HEK293T (cell line): ENCODE data around the gene CAPS.

Experiments used
- CTCF ChIA-PET: fragments of 350-600 bp; formaldehyde crosslinking; extraction: SDS; loops from one replicate; lab custom pipeline; 2021; ENCODE audit warnings: antibody characterized with exemption, inconsistent platforms; lab: Yijun Ruan, JAX
- POLR2A ChIA-PET: fragments of 350-600 bp; formaldehyde crosslinking; extraction: SDS; loops from one replicate; lab custom pipeline; 2020; ENCODE audit warnings: antibody characterized with exemption, inconsistent platforms; lab: Yijun Ruan, JAX
- DNase-seq: peaks from one replicate; pipeline ENCODE4 v3.0.0; 2012; ENCODE audit warnings: mixed read lengths; ENCODE audit errors: extremely low spot score
- ARNT ChIP-seq: fragments of 450-650 bp; IDR thresholded peaks from 2 replicates; pipeline ENCODE4 v1.6.1; 2017; ENCODE audit warnings: mild to moderate bottlenecking
- BHLHE40 ChIP-seq: fragments of 450-650 bp; IDR thresholded peaks from 2 replicates; pipeline ENCODE4 v1.6.1; 2016; ENCODE audit warnings: mild to moderate bottlenecking, moderate library complexity, borderline replicate concordance
- CTBP1 ChIP-seq: fragments of 450-650 bp; IDR thresholded peaks from 2 replicates; pipeline ENCODE4 v1.6.1; 2016; ENCODE audit warnings: borderline replicate concordance
- ELF4 ChIP-seq: fragments of 450-650 bp; IDR thresholded peaks from 2 replicates; pipeline ENCODE4 v1.6.1; 2017; ENCODE audit warnings: antibody characterized with exemption
- FOXA1 ChIP-seq: fragments of 450-650 bp; IDR thresholded peaks from 2 replicates; pipeline ENCODE4 v1.6.1; 2016; ENCODE audit warnings: mild to moderate bottlenecking
- FOXK2 ChIP-seq: fragments of 450-650 bp; IDR thresholded peaks from 2 replicates; pipeline ENCODE4 v1.6.1; 2016; ENCODE audit warnings: mild to moderate bottlenecking
- FOXM1 ChIP-seq: fragments of 450-650 bp; IDR thresholded peaks from 2 replicates; pipeline ENCODE4 v1.6.1; 2017; ENCODE audit warnings: mild to moderate bottlenecking, borderline replicate concordance
- HDGF ChIP-seq: fragments of 450-650 bp; IDR thresholded peaks from 2 replicates; pipeline ENCODE4 v1.6.1; 2017; ENCODE audit warnings: antibody characterized with exemption, borderline replicate concordance
- L3MBTL2 ChIP-seq: fragments of 450-650 bp; conservative IDR thresholded peaks from 2 replicates; pipeline ENCODE4 v1.6.1; 2016; ENCODE audit warnings: mild to moderate bottlenecking
- LEF1 ChIP-seq: fragments of 450-650 bp; IDR thresholded peaks from 2 replicates; pipeline ENCODE4 v1.6.1; 2017; ENCODE audit warnings: mild to moderate bottlenecking, borderline replicate concordance
- NFRKB ChIP-seq: fragments of 450-650 bp; IDR thresholded peaks from 2 replicates; pipeline ENCODE4 v1.6.1; 2016; ENCODE audit warnings: mild to moderate bottlenecking, moderate library complexity
- SP1 ChIP-seq: fragments of 450-650 bp; IDR thresholded peaks from 2 replicates; pipeline ENCODE4 v1.6.1; 2017
- SUZ12 ChIP-seq: fragments of 450-650 bp; IDR thresholded peaks from 2 replicates; pipeline ENCODE4 v1.6.1; 2016; ENCODE audit warnings: mild to moderate bottlenecking
- TARDBP ChIP-seq: fragments of 450-650 bp; IDR thresholded peaks from 2 replicates; pipeline ENCODE4 v1.6.1; 2016
- ZNF384 ChIP-seq: fragments of 450-650 bp; IDR thresholded peaks from 2 replicates; pipeline ENCODE4 v1.6.1; 2016
- TF ChIP-seq, protein P1 (sequence below): fragments of 450-650 bp; IDR thresholded peaks from 2 replicates; pipeline ENCODE4 v1.6.1; 2016

Gene CAPS

DNA sequence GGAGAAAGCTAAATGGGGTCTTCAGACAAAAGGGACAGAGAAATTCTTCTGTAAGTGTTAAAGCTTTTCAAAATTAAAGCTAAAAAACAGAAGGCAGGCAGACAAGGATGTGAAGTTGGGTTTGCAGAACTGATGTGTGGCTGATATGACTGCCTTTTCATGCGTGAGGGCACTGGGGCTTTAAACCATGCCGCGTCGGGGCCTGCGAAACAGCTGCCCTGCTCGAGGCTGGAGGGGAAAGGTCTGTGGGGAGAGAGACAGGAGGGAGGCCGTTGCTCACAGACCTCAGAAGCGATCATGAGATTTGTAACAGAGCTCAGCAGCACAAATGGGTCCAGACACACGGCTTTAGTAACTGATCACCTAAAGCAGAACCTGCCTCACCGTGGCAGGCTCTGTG is 23.5 kb downstream of the CAPS start:
- POLR2A ChIA-PET = interaction anchor here (1.2 kb wide), 1 partner anchor 11 kb away, joined by 3 read pairs; no protein-coding TSS in a partner anchor
- DNase-seq = no peak
- CTCF ChIA-PET = interaction anchor here (0.7 to 1.3 kb wide), 2 partner anchors 11 to 76 kb away, joined by 3 to 4 read pairs; no protein-coding TSS in a partner anchor

DNA sequence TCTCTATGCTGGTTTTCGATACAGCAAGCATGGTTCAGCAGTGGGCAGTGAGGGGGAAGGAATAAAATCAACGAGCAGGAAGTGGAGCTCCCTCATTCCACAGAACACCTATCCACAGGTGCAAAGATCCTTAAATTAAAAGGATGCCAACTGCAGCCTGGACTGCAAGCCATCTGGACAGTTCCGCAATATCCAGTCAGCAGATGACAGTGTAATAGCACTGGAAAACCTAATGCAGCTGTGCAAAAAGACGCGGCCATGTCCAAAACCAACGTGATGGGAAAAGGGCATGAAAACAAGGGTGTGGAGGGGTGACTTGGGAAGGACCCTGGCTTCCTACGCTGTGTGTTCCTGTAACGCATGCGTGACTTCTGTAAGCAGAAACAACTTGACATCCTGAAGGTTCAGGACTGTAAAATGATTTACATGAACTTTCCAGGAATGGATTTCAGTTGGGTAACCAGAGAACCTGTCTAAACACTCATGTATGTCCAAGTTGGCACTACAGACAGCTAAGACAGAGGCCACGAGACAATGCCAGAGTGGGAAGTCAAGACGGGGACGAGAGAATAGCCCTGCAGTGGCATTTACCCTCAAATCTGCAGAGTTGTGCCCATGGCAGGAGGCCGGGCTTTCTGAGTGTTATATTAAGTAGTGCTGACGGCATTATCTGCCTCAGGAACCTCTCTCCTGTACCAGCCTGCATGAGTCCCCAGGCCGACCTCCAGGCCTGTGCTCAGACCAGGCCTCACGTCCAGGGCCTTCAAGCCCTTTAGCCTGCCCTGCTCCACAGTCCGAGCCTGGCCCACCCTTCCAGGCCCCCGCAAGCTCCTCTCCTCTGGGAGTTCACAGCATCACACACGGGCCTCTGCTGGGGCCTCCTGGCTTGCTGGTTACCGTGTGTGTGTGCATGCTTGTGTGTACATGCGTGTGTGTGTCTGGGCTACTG is 26.5 kb downstream of the CAPS start:
- ChIA-PET CTCF (no interaction called here), POLR2A (no interaction called here)
- TF ChIP-seq ZNF384 (no peak), ELF4 (no peak), LEF1 (no peak), SUZ12 (no peak), CTBP1 (no peak), BHLHE40 (no peak), FOXK2 (no peak), L3MBTL2 (no peak), FOXA1 (no peak), HDGF (no peak), FOXM1 (no peak), SP1 (no peak), NFRKB (no peak), TARDBP (no peak), ARNT (no peak)
- TF ChIP-seq, protein P1, sequence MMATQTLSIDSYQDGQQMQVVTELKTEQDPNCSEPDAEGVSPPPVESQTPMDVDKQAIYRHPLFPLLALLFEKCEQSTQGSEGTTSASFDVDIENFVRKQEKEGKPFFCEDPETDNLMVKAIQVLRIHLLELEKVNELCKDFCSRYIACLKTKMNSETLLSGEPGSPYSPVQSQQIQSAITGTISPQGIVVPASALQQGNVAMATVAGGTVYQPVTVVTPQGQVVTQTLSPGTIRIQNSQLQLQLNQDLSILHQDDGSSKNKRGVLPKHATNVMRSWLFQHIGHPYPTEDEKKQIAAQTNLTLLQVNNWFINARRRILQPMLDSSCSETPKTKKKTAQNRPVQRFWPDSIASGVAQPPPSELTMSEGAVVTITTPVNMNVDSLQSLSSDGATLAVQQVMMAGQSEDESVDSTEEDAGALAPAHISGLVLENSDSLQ = no peak
- DNase-seq = no peak

More for the DNA sequence above, 23.5 kb downstream of the CAPS start:
- TF ChIP-seq HDGF = no peak
- no peak for TF ChIP-seq FOXA1
- TF ChIP-seq, protein P1 = no peak
- no peak for TF ChIP-seq CTBP1
- no peak for TF ChIP-seq NFRKB
- no peak for TF ChIP-seq LEF1
- TF ChIP-seq ZNF384 = no peak
- no peak for TF ChIP-seq ELF4
- no peak for TF ChIP-seq TARDBP
- TF ChIP-seq BHLHE40 = no peak
- TF ChIP-seq SUZ12 = no peak
- no peak for TF ChIP-seq FOXK2
- no peak for TF ChIP-seq FOXM1
- no peak for TF ChIP-seq L3MBTL2
- no peak for TF ChIP-seq SP1
- TF ChIP-seq ARNT = no peak

DNA sequence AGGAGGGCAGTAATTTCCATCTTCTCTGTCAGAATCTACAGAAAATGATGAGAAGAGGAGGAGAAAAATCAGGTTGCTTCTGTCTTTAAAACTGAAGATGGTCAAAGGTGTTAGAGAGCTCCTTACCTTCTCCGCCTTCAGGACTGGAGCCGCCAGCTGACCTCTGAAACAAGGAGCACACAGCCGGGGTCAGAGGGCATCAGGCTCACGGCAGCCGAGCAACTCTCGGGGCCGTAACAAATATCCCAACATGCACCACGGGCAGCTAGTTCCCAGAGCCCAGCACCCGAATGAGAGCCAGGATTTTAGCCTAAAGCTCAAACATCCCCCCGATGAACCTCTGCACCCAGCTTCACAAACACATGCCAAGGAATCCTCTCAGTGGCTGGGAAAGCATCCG is 27.6 kb downstream of the CAPS start:
- TF ChIP-seq, protein P1 = no peak
- TF ChIP-seq ZNF384 (no peak), ELF4 (no peak), SP1 (no peak), FOXM1 (no peak), L3MBTL2 (no peak), FOXA1 (no peak), HDGF (no peak), BHLHE40 (no peak), NFRKB (no peak), CTBP1 (no peak), TARDBP (no peak), SUZ12 (no peak), FOXK2 (no peak), ARNT (no peak), LEF1 (no peak)
- POLR2A ChIA-PET = no interaction called here
- DNase-seq = no peak
- CTCF ChIA-PET = no interaction called here

DNA sequence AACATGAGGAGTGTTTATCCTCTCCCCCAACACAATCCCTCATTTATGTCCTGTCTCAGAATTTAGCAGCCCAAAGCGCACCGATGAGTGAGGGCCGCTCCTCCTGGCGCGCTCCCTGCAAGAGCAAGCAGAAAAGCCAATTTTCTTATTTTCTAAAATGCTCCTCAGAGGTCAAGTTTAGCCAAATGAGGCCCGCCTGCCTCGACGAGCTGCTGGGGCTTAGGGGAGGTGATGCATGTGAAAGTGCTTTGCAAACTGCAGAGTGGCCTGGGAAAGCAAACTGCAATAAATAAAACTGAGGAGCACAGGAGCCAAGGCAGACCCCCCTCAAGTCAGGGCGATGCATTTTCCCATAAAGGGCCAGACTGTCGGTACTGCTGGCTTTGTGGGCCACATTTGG is 29.0 kb downstream of the CAPS start:
- no peak for TF ChIP-seq ARNT
- TF ChIP-seq ZNF384 = no peak
- no peak for TF ChIP-seq TARDBP
- TF ChIP-seq ELF4 = no peak
- no peak for TF ChIP-seq NFRKB
- no peak for TF ChIP-seq FOXA1
- no peak for TF ChIP-seq L3MBTL2
- TF ChIP-seq, protein P1 = no peak
- no peak for TF ChIP-seq CTBP1
- TF ChIP-seq BHLHE40 = no peak
- TF ChIP-seq SP1 = no peak
- no peak for TF ChIP-seq FOXK2
- no peak for TF ChIP-seq FOXM1
- POLR2A ChIA-PET = no interaction called here
- no peak for DNase-seq
- CTCF ChIA-PET = no interaction called here

DNA sequence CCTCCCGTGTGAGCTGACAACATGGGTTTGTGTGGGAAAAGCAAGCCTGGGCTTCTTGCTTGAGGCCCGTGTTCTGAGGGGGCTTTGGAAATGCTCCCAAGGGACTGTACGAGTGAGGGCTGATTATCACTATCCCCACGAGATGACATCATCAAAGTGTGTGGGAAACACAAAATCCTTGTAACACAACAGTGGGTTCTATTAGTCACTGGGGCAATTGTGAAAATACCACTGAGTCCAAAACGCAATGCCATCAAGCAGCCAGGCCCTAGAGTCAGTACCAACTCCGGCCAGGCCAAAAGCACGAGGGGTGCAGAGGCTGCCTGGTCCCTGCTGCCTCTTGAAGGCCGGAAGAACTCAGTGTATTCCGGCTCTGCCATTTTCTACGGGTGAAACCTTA is 29.6 kb downstream of the CAPS start:
- no peak for TF ChIP-seq FOXK2
- no peak for TF ChIP-seq SP1
- TF ChIP-seq FOXM1 = no peak
- no peak for TF ChIP-seq NFRKB
- no peak for TF ChIP-seq CTBP1
- no peak for TF ChIP-seq BHLHE40
- TF ChIP-seq ARNT = no peak
- TF ChIP-seq ZNF384 = no peak
- CTCF ChIA-PET = no interaction called here
- POLR2A ChIA-PET = no interaction called here
- no peak for DNase-seq
